ENCODE results near the gene FAM124B.
"Not testable (repeated sequence)": the region's sequence is repeated elsewhere in the genome, so short reads cannot be mapped to it uniquely, and the experiment has no call there.

Gene FAM124B

DNA sequence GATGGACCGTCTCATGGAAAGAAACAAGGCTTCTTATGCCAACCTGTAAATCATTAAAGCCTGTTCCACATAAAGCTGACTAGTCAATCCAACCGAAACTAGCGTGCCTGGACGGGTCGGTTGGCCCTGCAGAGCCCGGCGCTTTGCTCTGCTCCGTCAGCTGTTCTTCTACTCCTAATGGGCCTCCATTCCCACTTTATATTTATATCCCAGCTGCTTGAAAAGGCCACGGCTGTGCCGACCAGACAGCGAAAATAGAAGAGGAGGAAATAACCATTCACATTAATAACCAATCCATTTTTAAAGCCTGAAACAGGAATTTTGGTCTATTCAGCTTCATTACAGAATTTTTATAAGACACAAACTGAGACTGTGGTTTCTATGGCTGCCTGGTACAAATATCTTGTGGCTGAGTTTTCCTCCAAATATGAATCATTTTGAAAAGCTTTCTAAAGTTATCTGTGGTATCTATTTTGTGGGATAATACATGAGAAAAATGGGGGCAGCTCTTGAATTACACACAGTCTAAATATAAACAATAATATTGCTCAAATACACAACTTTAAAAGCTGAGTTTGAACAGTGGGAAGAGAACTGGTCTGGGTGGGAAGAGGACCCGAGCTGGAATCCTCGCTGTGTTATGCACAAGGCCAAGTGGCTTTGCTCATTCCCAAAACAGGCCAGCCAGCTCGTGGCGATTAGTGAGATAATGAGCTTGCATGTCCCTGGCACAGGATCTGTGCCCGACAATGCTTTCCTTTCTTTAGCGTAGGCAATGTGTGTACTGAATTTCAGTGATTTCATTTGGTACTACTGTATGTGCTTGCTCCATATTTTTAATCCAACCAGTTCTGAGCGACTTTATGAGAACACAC, 10.5 kb upstream of the FAM124B start:
- DNase-seq, result no peak

DNA sequence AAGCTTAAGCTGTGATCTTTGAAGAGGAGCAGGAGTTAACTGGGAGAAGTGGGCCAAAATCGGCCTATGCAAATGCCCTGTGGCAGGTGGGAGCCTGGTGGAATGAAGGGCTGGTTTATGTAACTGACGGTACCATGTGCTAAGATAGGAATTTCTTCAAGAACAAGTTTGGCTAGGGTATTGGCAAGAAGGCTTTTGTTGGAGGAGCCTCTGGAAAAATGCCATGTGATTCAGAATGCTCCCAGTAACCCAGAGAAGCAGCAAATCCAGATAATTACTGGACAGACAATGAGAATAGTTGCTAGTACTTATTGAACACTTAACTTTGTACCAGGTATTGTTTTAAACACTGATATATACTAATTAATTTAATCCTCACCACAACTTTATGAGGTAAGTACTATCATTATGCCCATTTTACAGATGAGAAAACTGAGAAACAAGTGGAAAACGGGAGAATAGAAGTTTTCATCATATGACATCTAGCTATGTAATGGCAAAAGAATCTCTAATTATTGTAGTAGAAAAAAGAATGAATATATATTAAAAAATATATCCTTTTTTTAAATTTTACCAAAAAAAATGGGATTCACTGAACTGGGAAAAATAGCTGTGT, 9.1 kb upstream of the FAM124B start:
- DNase-seq, result no peak

DNA sequence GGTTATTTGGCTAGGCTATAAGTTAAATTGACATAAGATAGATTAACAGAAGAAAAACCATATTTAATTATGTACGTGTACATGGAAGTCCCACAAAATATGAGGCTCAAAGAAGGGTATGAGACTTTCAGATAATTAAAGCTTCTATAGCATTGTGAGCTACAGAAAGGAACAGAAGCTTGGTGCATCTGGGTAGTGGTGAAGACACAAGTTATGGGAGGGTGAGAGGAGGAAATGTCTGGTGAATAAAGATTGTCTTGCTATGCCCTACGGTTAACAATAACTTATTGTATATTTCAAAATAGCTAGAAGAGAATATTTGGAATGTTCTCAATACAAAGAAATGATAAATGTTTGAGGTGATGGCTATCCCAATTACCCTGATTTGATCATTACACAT, 6.8 kb upstream of the FAM124B start:
- no peak for DNase-seq

DNA sequence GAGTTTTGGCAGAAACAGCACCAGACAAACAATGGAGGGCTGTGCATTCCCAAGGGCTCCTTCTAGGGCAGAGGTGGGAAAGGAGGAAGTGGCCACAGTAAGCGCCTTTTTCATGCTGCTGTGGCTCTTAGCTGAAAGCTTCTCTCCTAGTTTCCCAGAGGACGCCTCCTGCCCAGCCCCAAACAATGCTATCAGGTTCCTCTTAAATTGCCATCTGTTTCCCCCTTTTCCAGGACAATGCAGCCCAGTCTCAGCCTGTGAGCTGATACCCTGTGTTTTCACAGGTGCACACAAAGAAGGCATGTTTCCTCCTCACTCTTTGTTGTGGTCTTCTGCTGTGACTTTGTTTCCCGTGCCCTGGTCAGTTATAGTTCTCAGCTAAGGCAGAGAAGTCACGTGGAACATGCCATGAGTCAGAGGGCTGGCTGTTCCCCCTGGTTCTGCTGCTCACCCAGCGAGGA, 5.4 kb upstream of the FAM124B start:
- no peak for DNase-seq

DNA sequence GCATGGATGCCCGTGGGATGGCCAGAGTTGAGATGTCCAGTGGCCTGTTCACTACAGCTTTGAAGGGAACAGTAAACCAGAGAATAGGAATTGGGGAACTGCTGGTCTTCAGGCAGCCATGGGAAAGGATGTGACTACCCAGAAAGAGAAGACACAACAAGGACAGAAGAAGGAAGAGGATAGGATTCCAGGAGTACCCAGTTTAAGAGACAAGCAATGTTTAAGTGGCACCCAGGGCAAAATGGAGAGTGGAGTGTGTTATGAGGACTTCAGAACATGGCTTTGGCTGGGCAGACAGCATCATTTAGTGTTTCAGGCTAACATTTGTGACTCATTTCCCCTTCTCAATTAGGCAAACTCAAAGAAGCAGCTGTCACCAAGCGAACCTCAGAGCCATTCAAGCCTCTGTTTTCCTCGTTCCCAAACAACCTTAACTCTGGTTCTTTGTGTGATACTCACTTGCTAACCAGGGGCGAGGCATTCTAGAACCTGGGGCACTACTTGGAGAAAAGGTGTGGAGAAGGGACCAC, 4.0 kb upstream of the FAM124B start:
- no peak for DNase-seq

DNA sequence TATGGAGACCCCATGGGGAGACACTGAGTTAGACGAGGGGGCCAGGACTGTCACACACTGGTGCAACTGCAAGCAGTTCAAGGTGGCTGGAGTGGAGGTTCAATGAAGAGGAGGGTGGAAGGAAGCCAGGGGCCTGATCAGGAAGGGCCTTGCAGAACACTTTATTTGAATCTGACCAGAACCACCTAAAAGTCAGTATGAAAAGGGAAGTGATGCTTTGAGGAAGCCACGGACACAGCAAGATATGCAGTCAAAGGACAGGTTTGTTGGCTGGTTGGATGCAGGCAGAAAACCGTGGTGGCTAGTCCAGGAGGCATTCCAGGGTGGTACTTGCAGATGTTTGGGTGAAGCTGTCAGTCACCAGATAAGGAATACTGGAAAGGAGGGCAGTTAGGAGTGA, 3.5 kb upstream of the FAM124B start:
- no peak for DNase-seq

DNA sequence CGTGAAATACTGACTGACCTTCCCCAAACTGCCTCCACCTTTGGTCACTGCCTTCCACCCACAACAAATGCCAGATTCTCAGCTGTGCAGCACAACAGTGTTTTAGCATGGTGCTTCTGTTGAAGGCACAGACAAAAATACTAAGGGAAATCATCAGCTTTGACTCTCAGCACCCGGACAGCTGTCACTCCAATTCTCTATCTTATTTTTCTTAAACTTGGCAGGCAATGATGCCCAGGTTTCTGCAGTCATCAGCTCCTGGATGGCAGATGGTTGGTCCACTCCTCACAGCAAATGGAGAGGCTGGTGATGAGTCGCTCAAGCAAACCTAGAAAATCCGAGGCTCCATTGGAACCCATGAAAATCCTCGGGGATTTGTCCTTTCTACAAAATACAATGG, 2.9 kb upstream of the FAM124B start:
- no peak for DNase-seq

DNA sequence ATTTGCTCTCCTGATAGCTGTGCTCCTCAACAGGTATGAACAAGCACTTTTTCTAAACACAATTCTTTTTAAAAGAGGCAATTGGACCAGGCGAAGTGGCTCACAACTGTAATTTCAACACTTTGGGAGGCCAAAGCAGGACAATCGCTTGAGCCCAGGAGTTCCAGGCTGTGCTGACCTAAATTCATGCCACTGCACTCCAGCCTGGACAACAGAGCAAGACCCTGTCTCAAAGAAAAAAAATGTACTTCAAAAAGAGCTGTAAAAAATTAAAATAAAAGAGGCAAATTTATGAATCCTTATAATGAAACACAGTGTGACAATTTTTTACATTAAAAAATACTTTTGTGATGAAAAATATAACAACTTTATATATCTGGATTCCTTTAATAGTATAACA, 1.8 kb upstream of the FAM124B start:
- DNase-seq, result no peak

DNA sequence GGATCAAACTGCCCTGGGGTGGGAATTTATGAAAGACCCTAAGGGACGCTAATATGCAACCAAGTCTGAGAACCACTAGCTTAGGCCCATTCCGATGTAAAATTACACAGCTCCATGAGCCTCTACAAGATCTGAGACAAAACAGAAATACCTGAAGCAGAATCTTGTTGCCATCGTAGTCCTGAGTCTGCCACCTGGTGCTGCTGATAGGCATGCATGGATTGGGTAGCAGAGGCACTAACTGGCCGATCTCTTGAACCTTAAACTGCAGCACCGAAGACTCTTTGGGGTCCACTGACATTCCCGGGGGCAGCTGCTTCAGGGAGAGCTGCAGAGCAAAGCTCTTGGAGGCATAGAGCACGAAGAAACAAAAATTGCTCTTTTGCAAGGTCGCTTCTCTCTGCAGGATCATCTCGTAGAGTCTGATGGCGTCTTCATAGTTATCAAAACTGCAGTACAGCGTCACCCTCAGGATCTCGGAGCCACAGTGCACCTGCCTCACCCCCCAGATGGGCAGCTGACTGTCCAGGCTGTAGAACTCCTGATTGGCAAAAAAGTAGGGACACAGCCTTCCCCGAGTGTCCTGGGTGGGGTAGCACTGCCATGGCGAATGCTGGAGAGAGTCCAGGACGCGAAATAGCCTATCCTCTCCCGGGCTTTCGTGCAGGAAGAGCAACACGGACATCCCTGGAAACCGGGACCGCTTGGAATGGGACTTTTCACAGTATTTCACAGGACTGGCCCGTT, 848 bp downstream of the FAM124B start:
- DNase-seq, result no peak

DNA sequence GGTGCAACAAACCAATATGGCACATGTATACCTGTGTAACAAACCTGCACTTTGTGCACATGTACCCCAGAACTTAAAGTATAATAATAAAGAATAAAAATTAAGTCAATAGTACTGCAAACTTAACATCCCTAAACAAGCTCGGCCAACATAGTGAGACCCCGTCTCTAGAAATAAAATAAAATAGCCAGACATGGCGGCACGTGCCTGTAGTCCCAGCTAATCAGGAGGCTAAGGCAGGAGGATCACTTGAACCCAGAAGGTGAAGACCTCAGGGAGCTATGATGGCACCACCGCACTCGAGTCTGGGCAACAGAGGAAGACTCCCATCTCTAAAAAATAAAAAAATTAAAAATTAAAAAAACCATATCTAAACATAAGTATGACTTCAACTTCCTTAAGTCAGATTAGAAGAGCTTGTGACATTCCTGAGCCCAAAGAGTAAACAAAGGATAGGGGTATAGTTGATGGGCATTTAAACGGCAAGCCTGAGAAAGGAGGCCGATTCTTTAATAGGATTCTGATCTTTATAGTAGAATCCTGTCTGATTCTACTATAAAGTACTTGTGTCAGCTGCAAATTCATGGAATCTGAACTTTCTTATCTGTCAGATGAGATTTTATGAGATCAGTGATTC, 1.6 kb downstream of the FAM124B start:
- no peak for DNase-seq

DNA sequence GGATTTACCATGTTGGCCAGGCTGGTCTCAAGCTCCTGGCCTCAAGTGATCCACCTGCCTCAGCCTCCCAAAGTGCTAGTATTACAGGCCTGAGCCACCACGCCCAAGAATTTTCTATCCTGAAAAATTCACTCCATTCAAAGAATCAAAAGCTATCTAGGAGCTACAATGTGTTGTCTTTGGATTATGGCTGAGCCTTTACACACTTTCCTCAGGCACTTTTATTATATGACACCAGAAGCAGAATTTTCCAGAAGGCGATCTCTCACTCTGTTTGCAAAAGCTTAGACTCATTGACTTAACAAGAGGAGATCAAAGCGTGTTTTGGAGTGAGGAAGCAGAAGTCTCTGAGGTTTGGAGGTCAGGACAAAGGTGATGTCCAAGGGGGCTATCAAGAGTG, 3.6 kb downstream of the FAM124B start:
- DNase-seq, result no peak

DNA sequence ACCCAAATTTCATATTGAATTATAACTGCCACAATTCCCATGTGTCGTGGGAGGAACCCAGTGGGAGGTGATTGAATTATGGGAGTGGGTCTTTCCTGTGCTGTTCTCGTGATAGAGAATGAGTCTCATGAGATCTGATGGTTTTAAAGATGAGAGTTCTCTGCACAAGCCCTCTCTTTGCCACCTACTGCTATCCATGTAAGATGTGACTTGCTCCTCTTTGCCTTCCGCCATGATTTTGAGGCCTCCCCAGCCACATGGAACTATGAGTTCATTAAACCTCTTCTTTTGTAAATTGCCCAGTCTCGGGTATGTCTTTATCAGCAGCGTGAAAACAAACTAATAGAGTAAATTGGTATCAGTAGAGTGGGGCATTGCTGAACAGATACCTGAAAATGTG, 4.8 kb downstream of the FAM124B start:
- not testable (repeated sequence) for DNase-seq

DNA sequence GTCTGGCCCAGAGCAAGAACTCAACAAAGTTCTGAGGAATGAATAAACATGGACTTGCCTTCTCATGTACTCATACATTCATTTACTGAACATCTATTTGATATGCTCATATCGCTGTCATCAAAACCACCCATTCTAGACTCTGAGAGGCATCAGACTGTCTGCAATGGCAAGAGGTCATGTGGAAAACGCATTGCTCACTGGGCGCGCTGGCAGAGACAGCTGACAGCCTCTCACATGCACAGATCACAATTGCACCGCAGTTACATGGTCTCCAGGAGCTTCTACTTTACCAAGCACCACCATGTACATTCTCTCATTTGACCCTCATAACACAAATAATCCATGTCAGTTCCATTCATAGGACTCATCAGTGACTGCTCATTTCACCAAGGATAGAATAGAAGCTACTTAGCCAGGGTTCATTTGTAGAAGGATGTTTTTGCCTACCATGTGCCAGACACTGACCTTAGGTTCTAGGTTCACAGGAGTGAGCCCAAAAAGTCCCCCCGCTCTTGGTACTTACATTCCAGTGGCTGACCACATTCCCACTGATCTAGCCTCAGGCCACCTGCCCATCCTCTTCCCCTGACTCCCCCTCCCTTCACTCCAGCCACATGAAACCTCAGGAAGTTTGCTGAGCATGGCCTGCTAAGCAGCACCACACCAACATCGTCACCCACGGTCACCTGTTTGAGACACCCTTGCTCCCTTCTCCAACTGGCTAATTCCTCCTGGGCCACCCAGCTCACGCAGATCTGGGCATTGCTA, 6.1 kb downstream of the FAM124B start:
- DNase-seq, result no peak

DNA sequence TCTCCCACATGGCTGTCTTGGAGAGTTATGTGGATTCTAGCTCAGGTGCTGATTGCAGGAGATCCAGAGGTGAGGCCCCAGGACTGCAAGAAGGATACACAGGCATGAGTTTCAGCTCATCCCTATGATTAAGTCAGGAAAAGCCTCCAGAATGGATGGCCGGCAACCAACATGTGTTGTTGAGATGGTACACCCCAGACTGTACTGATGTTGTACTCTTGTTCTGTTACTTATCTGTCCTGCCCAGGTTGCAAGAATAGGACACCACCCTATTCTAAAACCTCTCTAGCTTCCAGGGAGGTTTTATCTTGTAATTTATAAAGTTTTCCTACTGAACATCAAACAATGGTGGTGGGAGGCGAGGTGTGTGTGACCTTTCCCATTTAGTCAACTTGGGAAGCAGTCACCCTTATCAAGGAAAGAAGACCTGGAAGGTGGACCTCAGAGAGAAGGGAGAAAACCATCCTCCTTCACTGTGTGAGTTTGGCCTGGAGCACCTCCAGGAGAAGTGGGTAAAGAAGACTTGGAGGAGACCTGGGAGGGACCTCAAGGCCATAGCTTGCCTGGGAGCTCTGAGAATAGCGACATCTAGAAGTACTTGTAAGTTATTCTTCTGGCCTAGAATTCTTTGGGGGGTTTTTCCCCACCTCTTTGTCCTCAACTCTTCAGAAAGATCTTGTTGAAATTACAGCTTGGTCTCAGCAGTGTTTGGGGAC, 8.6 kb downstream of the FAM124B start:
- no peak for DNase-seq

DNA sequence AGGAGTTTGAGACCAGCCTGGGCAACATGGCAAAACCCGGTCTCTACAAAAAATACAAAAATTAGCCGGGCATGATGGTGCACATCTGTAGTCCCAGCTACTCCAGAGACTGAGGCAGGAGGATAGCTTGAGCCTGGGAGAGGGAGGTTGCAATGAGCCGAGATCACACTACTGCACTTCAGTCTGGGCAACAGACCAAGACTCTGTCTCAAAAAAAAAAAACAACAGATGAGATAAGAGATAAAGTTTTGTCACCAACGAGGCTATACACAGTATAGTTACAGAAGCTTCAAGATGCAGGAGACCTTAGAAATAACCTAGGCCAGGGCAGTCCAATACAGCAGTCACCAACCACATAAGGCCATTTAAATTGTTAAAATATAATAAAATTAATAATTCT, 9.4 kb downstream of the FAM124B start:
- no peak for DNase-seq

DNA sequence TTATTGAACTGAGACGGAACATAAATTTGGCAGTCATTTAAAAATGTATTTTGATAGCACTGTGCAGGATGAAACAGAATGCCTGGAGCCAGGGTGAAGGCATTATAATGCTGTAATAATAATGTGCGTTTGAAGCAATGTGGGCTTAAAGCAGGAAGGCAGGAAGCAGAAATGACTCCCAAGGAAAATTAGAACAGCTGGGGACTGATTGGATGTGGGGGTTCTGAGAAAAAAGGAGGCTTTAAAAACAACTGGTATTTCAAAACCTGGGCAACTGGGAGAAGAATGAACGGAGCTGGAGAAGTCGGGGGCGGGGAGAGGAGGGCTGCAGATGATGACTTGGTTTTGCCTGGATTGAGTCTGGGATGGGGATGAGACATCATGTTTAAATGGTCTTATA, 12.6 kb downstream of the FAM124B start:
- DNase-seq, result no peak

DNA sequence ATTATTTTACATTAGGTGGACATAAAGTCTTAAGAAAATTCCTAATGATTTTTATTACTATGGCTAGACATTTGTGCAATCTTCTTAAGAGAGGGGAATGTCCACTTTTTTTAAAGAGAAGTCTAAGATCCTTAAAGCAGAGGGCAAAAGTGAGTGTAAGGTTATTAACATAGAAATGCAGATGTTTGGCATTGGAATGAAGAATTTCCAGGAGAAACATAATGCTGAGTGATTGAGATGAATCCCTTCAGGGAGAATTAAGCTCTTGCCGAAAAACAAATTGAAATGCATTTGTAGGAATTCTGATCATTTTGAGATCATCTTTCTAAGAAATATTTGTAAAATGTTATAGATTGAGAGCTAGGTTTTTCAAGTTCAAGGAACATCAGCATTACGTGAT, 15.0 kb downstream of the FAM124B start:
- DNase-seq, result no peak

DNA sequence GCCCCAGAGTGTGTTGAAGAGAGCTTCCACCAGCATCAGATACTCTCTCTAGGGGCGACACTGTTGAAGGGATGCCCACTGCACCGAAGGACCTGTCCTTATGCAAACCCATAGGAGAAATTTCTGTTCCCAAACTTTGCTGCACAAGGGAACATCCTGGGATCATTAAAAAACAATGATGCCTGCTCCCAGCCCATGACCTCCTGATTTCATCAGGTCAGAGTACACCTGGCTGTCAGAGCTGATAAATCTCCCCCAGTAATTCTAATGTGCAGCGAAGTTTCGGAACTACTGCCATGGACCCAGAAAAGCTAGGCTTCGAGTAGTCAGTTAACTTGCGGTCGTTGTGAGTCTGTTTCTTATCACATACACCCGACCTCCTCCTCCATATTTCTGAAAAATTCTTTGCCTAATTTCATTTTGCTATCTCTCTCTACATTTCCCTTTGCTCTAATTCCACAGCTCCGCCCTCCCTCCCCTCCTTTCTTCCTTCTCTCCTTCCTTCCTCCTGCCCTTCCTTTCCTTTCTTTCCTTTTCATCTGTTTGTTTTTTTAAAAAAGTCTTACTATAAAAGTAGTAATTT, 18.8 kb downstream of the FAM124B start:
- DNase-seq, result no peak

DNA sequence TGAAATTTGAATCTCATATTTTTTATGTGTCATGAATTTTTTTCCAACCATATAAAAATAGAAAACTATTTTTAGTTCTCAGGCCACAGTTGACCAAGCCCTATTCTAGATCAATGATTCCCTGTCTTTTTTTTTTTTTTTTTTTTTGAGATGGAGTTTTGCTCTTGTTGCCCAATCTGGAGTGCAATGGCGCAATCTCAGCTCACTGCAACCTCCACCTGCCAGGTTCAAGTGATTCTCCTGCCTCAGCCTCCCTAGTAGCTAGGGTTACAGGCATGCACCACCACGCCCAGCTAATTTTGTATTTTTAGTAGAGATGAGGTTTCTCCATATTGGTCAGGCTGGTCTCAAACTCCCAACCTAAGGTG, 19.6 kb downstream of the FAM124B start:
- DNase-seq, result not testable (repeated sequence)

DNA sequence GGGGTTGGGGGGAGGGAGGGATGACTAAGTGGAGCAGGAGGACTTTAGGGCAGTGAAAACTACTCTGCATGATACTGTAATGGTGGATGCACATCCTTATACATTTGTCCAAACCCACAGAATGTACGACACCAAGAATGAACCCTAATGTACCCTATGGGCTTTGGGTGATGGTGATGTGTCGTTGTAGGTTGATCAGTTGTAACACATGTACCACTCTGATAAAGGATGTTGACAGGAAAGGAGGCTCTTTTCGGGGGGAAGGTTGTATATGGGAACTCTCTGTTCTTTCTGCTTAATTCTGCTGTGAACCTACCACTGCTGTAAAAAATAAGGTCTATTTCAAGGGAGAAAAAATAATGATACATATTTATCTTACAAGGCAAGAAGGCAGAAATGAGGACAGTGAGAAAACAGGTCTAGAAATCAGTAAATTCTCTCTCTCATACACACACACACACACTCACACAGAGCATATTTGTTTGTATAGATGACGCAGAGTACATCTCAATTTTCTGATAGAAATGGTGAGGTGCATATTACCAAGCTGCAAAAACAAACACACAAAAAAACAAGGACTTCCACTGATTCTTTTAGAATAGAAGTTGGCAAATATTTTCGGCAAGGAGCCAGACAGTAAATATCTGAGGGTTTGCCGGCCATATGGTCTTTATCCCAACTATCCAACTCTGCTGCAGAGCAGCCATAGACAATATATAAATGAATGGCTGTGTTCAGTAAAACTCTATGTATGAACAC, 20.2 kb downstream of the FAM124B start:
- no peak for DNase-seq

DNA sequence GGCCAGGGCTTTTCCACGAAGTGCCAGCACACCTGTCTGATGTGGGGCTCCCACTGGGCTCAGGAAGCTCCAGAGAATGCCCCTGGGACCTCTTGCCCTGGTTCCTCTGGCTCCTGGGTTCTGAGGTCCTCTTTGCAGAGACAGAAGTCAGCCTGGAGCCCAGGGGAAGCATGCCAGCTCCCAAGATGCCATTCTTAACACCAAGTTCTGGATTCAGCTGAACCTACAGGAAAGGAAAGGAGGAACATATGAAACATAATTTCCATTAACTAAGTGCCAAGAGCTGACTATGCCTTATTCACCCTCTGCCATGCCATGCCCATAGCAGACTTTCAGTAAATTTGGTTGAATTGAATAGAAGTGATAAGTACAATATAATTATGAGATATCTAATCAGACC, 21.9 kb downstream of the FAM124B start:
- no peak for DNase-seq
